Liver (tissue), 3 donors: ENCODE data around the gene PDE4D.

Experiments
- CTCF ChIP-seq: fragments of 150-350 bp; IDR thresholded peaks from 2 replicates; pipeline ENCODE4 v1.5.1; 2017; ENCODE audit warnings: improper control_type of control experiment, low read depth, low read length; ENCODE audit not compliant: missing input control
- EGR1 ChIP-seq, 2 donors: IDR thresholded peaks; 2 replicates each; pipeline ENCODE4 v1.6.1; 2016 to 2018; ENCODE audit warnings: antibody characterized with exemption in 2 of 2, low read depth in 2 of 2
- FOXA1 ChIP-seq: IDR thresholded peaks from 2 replicates; pipeline ENCODE4 v1.6.1; 2016; ENCODE audit warnings: antibody characterized with exemption
- RXRA ChIP-seq, 2 donors: IDR thresholded peaks; 2 replicates each; pipeline ENCODE4 v1.6.1; 2017 to 2018; ENCODE audit warnings: antibody characterized with exemption in 2 of 2, mild to moderate bottlenecking in 1 of 2
- TAF1 ChIP-seq: conservative IDR thresholded peaks from 2 replicates; pipeline ENCODE4 v1.6.1; 2016; ENCODE audit warnings: antibody characterized with exemption, mild to moderate bottlenecking
- YY1 ChIP-seq: IDR thresholded peaks from 2 replicates; pipeline ENCODE4 v1.6.1; 2016; ENCODE audit warnings: antibody characterized with exemption, mild to moderate bottlenecking
- ZBTB33 ChIP-seq: IDR thresholded peaks from 2 replicates; pipeline ENCODE4 v1.6.1; 2016; ENCODE audit warnings: antibody characterized with exemption
- donor health status: healthy.
- donor health status: healthy.

DNA sequence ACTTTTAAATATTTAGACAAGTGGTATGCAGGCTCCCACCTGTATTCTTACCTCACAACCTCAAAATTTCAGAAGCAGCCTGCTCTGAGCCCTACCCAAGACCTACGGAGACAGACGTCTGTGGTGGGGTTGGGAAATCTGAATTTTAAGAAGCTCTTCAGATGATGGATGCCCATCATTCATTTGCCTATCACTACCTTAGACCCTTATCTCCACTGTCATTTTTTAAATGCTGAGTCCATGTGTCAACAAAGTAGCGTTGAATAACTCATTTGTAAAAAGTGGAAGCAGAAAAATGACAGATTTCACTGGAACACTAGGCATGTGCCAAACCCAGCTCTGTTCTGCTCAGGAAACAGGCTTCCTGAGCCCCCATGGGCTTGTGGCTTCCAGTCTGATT lies 85.7 kb downstream of the PDE4D start:
- TF ChIP-seq CTCF (no peak), RXRA (IDR thresholded peaks at IDR 0.05) (no peak), TAF1 (no peak), YY1 (no peak), EGR1 (IDR thresholded peaks at IDR 0.05; ENCODE audit: low read depth in 2 of 2) (no peak), FOXA1 (no peak), ZBTB33 (no peak)
